Breast epithelium (tissue), 3 donors: ENCODE results near the gene PRPF6.

Experiments
- POLR2A ChIP-seq: fragments of 450-650 bp; IDR thresholded peaks from one replicate; pipeline ENCODE4 v1.6.1; 2016; ENCODE audit warnings: antibody characterized with exemption, mild to moderate bottlenecking, moderate library complexity
- TF ChIP-seq, protein P1 (sequence below), 3 donors: fragments of 450-650 bp; IDR thresholded peaks; one replicate each; pipeline ENCODE4 v1.5.1; 2016 to 2017; ENCODE audit warnings: antibody characterized with exemption in 3 of 3, mild to moderate bottlenecking in 3 of 3, moderate library complexity in 3 of 3

GRCh38 chr20:64010711-64011237 lies 29.8 kb downstream of the PRPF6 start:
- TF ChIP-seq, protein P1, sequence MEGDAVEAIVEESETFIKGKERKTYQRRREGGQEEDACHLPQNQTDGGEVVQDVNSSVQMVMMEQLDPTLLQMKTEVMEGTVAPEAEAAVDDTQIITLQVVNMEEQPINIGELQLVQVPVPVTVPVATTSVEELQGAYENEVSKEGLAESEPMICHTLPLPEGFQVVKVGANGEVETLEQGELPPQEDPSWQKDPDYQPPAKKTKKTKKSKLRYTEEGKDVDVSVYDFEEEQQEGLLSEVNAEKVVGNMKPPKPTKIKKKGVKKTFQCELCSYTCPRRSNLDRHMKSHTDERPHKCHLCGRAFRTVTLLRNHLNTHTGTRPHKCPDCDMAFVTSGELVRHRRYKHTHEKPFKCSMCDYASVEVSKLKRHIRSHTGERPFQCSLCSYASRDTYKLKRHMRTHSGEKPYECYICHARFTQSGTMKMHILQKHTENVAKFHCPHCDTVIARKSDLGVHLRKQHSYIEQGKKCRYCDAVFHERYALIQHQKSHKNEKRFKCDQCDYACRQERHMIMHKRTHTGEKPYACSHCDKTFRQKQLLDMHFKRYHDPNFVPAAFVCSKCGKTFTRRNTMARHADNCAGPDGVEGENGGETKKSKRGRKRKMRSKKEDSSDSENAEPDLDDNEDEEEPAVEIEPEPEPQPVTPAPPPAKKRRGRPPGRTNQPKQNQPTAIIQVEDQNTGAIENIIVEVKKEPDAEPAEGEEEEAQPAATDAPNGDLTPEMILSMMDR (IDR thresholded peaks at IDR 0.05), result no peak
- TF ChIP-seq POLR2A, result no peak
